ENCODE measurements around the gene SPIRE2. TPM values are rescaled to one million over a fixed set of nuclear protein-coding genes. Genes with fewer than 3 reads are reported as not detected.
"Not testable (repeated sequence)": the region's sequence is repeated elsewhere in the genome, so short reads cannot be mapped to it uniquely, and the experiment has no call there.

Gene SPIRE2
- total RNA-seq, 1 experiment from 2014 or later, result 2.7 TPM

DNA sequence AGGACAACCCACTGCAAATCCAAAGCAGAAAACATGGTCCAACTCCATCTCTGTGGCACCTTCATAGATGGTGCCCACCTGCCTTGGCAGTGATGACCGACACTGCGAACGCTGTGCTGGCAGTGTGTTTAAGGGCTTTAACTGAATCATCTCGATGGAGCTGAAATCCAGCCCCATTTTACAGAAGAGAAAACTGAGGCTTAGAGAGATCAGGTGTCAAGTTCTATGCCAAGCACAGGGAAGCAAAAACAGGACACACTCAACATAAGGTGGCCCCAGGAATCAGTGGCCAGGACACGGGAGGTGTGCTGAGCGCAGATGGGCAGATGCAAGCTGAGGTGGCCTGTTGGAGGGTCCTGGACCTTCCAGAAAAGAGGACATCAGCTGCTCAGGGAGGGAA, 34.5 kb downstream of the SPIRE2 start:
- Histone ChIP-seq H3K4me3 (no peak overlapping the region), H3K36me3 (no peaks in the 10 kb centered on the region), H3K9me3 (replicated peaks) (peaks cover under 1% of the 10 kb centered on the region), H3K4me1 (peaks cover 14% of the 10 kb centered on the region; the same call in 1 of the 2 replicates), H3K27me3 (no peaks in the 10 kb centered on the region), H3K27ac (no peak overlapping the region)
- no peak for DNase-seq

DNA sequence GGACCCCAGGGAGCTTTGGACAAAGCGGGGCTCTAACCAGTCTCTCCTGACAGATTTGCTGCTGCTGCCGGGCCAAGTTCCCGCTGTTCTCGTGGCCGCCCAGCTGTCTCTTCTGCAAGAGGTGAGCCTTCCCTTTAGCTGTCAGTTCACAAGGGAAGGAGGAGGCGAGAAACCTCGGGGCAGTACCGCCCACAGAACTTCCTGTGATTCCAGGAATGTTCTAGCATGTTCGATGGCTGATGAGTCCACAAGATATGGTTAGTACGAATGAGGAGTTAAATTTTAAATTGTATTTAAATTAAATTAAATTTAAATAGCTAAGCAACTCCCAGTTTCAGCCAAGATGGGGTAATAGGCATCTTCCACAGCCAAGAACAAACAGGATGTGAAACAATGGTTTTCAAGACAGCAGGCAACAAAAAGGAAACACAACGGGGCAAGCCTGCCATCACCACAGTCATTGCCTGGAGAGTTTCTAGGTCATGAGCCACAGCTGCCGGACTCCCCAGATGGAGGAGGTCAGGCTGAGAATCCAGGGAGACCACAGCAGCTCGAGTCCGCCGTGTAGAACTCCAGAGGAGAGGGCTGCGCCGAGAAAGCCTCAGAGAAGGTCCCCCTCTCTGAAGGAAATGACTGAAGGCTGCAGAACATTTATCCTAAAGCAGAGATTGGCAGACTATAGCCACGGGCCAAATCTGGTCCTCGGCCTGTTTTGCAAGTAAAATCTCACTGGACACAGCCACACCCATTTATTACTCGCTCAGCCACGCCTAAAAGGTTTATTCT, 35.7 kb downstream of the SPIRE2 start:
- H3K36me3 ChIP-seq, result no peaks in the 10 kb centered on the region

DNA sequence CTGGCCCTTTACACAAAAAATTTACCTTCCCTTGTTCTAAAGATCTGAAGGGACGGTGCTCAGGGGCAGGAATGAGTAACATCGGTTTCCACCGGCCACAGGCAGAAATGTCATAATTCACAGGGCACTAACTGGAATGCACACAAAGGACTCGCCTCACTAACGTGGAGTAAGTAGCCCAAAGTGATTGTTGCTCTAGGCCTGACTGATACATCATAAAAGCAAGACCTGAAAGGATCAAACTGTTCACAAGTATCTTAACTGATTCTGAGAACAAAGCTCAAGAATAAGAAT, 36.2 kb downstream of the SPIRE2 start:
- peak overlapping the region; percentile 21; the same call in 1 of the 2 replicates for H3K4me3 ChIP-seq
- H3K9me3 ChIP-seq (replicated peaks), result peaks cover 8% of the 10 kb centered on the region
- DNase-seq, result no peak
- H3K36me3 ChIP-seq, result no peaks in the 10 kb centered on the region
- no peaks in the 10 kb centered on the region for H3K27me3 ChIP-seq
- H3K4me1 ChIP-seq, result peaks cover 14% of the 10 kb centered on the region; the same call in 1 of the 2 replicates
- H3K27ac ChIP-seq, result no peak overlapping the region

More for the DNA sequence above, 35.7 kb downstream of the SPIRE2 start:
- peak overlapping the region; percentile 21 for H3K4me3 ChIP-seq
- no peak overlapping the region for H3K27ac ChIP-seq
- peaks cover 14% of the 10 kb centered on the region; the same call in 1 of the 2 replicates for H3K4me1 ChIP-seq
- H3K27me3 ChIP-seq, result no peaks in the 10 kb centered on the region
- peaks cover 8% of the 10 kb centered on the region for H3K9me3 ChIP-seq (replicated peaks)
- peak; percentile 33 to 44 for DNase-seq

DNA sequence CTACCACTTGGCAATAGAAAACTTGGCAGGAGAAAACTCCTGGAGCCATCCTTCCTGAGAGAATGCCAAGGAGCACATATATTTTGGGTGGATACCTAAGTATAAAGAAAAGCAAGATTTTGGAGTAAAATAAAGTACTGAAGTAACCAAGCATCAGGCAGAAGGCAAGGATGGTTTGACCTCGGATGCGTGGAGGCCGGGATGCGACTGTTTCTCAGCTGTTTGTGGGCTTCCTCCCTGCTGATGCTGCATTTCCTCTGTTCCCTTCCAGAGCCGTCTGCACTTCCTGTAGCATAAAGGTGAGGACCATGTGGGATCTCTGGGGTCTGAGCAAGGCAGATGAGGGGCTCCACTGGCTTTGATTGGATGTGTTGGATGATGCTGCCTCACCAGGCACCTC, 39.6 kb downstream of the SPIRE2 start:
- Histone ChIP-seq H3K4me1 (peaks cover 14% of the 10 kb centered on the region; the same call in 1 of the 2 replicates), H3K27ac (no peak overlapping the region), H3K9me3 (replicated peaks) (peaks cover 8% of the 10 kb centered on the region), H3K36me3 (no peaks in the 10 kb centered on the region), H3K27me3 (no peaks in the 10 kb centered on the region), H3K4me3 (no peak overlapping the region)
- no peak for DNase-seq

DNA sequence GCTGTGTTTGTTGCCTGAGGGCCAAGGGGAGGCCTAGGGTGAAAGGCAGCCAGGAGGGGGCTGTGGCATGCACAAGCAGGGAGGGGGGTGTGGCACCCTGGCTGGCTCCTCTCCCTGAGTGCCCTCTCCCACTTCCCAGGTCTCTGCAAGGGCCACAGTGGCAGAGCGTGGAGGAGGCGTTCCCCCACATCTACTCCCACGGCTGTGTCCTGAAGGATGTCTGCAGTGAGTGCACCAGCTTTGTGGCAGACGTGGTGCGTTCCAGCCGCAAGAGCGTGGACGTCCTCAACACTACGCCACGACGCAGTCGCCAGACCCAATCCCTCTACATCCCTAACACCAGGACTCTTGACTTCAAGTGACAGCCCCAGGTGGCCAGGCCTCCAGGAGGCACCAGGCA, 41.6 kb downstream of the SPIRE2 start:
- peaks cover 8% of the 10 kb centered on the region for H3K9me3 ChIP-seq (replicated peaks)
- DNase-seq, result no peak

DNA sequence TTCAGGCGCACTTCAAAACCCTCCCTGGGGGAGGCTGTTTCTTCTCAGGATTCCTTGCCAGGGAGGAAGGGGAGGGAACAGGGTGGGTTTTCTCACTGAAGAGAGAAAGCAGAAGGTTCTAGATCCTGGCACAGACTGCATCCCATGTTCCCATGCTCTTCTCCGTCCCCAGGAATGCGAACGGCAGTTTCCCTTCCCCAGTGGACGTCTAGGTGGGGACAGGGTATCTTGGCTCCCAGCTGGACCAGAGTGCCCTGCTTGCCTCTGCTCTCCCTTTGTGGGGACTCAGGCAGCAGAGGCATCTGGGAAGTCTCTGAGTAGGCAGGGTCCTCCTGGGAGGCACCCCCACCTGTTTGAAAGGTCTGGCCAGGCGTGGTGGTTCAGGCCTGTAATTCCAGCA, 42.2 kb downstream of the SPIRE2 start:
- Histone ChIP-seq H3K9me3 (replicated peaks) (peaks cover 8% of the 10 kb centered on the region), H3K27me3 (no peaks in the 10 kb centered on the region), H3K36me3 (0 out of 2 replicates have a peak, but pooled peaks cover 5% of the 10 kb centered on the region), H3K4me1 (no peaks in the 10 kb centered on the region), H3K4me3 (no peak overlapping the region), H3K27ac (no peak overlapping the region)
- no peak for DNase-seq

More for the DNA sequence above, 41.6 kb downstream of the SPIRE2 start:
- no peaks in the 10 kb centered on the region for H3K27me3 ChIP-seq
- 0 out of 2 replicates have a peak, but pooled peaks cover 2% of the 10 kb centered on the region for H3K36me3 ChIP-seq
- H3K4me1 ChIP-seq, result no peaks in the 10 kb centered on the region
- no peak overlapping the region for H3K4me3 ChIP-seq
- no peak overlapping the region for H3K27ac ChIP-seq

DNA sequence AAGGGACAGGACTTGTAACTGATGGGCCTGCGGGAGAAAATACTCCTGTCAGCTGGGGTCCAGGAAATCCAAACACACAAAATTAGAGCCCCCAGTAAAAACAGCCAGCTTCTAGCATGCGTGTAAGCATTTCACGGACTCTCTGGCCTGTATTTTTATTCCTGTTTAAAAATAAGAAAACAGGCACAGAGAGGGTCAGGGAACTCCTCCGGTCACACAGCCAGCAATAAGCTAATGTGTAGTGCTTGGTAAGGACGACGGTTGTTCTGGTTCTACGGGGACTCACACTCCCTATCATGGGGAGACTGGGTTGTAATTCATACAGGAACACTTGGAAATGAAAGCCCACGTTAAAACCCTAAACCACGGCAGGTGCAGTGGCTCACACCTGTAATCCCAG, 43.6 kb downstream of the SPIRE2 start:
- peaks cover 8% of the 10 kb centered on the region for H3K9me3 ChIP-seq (replicated peaks)
- peaks cover 11% of the 10 kb centered on the region for H3K36me3 ChIP-seq
- H3K27ac ChIP-seq, result no peak overlapping the region
- H3K4me3 ChIP-seq, result no peak overlapping the region
- H3K27me3 ChIP-seq, result no peaks in the 10 kb centered on the region
- no peaks in the 10 kb centered on the region for H3K4me1 ChIP-seq
- DNase-seq, result no peak

DNA sequence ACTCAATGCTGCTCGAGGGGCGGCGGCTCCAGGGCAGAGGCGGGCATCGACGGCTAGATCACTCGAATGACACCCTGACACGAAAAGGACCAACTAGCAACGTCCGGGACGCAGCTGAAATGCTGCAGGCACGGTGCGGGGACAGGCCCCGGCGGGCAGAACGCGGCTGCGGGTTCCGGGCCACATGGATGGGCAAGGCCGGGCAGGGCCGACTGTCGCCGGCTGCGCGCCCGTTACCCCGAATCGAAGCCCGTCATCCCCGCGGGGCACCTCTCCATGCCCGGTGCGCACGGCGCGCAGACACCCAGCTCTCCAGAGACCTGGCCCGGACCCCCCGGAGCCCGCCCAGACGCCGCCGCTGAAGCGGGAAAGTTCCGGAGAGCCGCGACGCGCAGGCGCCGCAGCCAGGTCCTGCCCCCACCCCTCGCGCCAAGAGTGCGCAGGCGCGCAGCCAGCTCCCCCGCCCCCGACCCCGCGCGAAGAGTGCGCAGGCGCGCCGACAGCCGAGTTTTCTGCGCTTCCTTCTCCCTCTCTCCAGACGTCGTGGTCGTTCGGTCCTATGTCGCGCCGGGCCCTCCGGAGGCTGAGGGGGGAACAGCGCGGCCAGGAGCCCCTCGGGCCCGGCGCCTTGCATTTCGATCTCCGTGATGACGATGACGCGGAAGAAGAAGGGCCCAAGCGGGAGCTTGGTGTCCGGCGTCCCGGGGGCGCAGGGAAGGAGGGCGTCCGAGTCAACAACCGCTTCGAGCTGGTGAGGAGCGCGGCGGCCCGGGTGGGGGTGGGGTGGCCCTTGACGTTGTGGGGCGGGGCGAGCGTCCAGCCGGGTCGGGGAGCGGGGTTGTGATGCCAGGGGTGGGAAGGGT, 45.1 kb downstream of the SPIRE2 start, which contains the start of gene TCF25:
TCF25 (plus strand) TSS at position 484 of the 863 bp plus-strand sequence; CDS start at position 560, 76 bp downstream.
- Histone ChIP-seq H3K9me3 (replicated peaks) (peaks cover under 1% of the 10 kb centered on the region; the same call in 1 of the 2 replicates), H3K4me1 (no peaks in the 10 kb centered on the region), H3K36me3 (peaks cover 23% of the 10 kb centered on the region), H3K4me3 (peak within 1 kb of the TSS; percentile 87), H3K27ac (peak within 1 kb of the TSS; percentile 83), H3K27me3 (no peaks in the 10 kb centered on the region)
- peak; percentile 86 to 92 for DNase-seq

DNA sequence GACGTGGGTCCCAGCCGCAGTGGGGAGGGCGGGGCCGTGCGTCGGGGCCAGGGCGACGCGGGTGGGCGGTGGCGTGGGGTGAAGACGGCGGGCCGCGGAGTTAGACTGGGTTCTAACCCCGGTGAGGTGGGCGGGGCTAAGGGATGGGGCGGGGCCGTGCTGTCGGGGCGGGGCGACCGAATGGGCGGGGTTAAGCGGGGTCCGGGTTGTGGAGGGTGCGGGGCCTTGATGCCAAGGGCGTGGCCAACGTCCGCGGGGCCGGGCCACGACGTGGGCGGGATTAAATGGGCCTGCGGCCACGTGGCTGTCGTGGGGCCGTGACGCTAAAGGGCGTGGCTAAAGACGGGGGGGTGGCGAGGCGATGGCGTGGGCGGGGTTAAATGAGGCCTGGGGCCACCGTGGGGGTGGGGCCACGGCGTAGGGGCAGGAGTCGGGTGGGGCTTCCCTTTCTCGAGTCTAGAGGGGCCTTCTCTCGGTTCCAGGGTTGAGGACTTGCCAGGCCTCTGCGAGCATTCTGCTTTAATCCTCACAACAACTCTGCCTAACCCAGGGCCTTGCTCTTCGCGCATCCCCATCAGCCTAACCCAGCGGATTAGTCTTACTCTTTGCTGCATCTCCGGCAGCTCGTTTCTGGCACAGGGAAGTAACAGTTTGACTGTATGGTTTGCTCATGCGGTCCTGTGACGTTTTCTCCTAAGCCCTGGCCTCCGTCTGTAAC, 45.9 kb downstream of the SPIRE2 start:
- no peaks in the 10 kb centered on the region for H3K4me1 ChIP-seq
- DNase-seq, result peak; percentile 94 to 96

DNA sequence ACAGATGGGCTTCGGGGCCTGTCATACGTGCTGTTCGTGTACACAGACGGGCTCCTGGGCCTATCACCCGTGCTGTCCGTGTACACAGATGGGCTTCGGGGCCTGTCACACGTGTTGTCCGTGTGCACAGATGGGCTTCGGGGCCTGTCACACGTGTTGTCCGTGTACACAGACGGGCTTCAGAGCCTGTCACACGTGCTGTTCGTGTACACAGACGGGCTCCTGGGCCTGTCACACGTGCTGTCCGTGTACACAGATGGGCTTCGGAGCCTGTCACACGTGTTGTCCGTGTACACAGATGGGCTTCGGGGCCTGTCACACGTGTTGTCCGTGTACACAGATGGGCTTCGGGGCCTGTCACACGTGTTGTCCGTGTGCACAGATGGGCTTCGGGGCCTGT, 50.8 kb downstream of the SPIRE2 start:
- H3K27ac ChIP-seq; H3K9me3 ChIP-seq (replicated peaks); H3K4me3 ChIP-seq; H3K27me3 ChIP-seq; H3K4me1 ChIP-seq; DNase-seq: not testable (repeated sequence)
- peaks cover 44% of the 10 kb centered on the region for H3K36me3 ChIP-seq

More for the DNA sequence above, 45.9 kb downstream of the SPIRE2 start:
- H3K27ac ChIP-seq, result peak overlapping the region; percentile 83; the same call in 1 of the 2 replicates
- no peaks in the 10 kb centered on the region for H3K9me3 ChIP-seq (replicated peaks)
- H3K27me3 ChIP-seq, result no peaks in the 10 kb centered on the region
- H3K36me3 ChIP-seq, result peaks cover 28% of the 10 kb centered on the region
- peak overlapping the region; percentile 87 for H3K4me3 ChIP-seq

DNA sequence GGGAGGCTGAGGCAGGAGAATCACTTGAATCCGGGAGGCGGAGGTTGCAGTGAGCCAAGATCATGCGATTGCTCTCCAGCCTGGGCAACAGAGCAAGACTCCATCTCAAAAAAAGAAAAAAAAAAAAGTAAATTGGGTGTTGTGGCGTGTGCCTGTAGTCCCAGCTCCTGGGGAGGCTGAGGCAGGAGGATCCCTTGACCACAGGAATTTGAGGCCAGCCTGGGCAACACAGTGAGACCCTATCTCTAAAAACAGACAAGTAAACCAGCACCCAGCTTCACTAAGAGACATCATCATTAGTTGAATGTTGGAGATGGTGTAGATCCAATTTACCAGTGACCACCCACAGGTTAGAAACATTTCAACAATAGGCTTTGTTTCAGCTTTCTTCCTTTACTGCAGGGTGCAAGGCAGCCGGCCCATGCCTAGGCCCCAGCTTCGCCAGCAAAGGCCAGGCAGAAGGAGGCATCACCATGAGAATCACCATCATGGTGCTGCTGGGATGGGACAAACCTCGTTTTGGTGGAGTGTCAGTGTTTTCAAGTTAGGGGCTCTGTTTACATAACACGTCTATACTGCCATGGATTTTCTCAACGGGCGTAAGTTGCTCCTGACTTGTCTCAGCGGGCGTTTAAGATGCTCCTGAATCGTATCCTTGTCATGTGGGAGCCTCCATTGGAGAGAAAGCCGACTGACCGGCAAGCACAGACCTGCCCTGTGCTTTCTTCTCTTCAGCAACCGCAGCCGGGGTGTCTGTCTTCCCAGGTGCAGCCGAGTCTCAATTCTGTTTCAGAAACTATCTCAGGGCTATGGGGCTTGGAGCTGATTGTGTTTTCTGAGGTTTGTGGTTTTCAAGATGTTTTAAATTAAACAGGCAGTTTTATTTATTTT, 52.4 kb downstream of the SPIRE2 start:
- Histone ChIP-seq H3K36me3 (peaks cover 40% of the 10 kb centered on the region), H3K27me3 (no peaks in the 10 kb centered on the region), H3K4me1 (no peaks in the 10 kb centered on the region), H3K4me3 (no peak overlapping the region), H3K27ac (no peak overlapping the region), H3K9me3 (replicated peaks) (no peaks in the 10 kb centered on the region)
- no peak for DNase-seq

DNA sequence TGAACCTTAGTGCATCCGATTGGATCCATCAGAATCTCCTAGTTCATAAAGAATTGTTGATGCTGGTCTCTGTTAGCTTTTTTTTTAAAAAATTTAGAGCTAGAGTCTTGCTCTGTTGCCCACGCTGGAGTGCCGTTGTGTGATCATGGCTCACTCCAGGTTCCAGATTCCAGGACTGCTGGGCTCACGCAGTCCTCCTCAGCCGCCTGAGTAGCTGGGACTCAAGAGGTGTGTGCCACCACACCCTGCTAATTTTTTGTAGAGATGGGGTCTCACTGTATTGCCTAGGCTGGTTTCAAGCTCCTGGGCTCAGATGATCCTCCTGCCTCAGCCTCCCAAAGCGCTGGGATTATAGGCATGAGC, 53.1 kb downstream of the SPIRE2 start:
- DNase-seq, result no peak
- Histone ChIP-seq H3K27me3 (no peaks in the 10 kb centered on the region), H3K27ac (no peak overlapping the region), H3K4me3 (no peak overlapping the region), H3K4me1 (no peaks in the 10 kb centered on the region), H3K9me3 (replicated peaks) (no peaks in the 10 kb centered on the region), H3K36me3 (peaks cover 42% of the 10 kb centered on the region)

DNA sequence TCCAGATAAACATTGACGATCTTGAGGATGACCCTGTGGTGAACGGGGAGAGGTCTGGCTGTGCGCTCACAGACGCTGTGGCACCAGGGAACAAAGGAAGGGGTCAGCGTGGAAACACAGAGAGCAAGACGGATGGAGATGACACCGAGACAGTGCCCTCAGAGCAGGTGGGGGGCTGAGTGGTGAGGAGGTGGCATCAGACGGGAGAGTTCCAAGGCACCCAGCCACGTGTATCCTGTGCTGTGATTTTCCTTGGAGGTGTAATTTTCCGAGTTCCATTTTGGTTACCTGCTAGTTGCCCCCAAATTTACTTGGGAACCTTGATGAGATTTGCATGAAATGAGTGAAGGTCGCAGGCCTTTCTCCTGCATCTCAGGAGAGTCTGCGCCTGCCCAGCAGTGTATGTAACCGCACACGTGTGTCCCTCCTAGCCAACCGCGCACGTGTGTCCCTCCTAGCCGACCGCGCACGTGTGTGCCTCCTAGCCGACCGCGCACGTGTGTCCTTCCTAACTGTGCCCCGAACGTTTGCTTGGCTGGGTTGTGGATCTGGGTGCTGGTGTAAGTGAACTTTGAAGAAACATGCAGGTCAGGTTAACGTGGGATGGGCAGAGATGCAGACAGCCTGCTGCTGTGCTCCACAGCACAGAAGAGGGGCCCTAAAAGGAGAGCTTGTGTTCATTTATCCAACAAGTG, 55.2 kb downstream of the SPIRE2 start:
- Histone ChIP-seq H3K27ac (no peak overlapping the region), H3K4me1 (no peaks in the 10 kb centered on the region), H3K27me3 (no peaks in the 10 kb centered on the region), H3K4me3 (no peak overlapping the region), H3K9me3 (replicated peaks) (no peaks in the 10 kb centered on the region), H3K36me3 (peaks cover 32% of the 10 kb centered on the region)
- no peak for DNase-seq
